Measurements from ENCODE around the gene MDH1B. TPM values are rescaled to one million over a fixed set of nuclear protein-coding genes. Genes with fewer than 3 reads are reported as not detected.

MDH1B gene
- total RNA-seq = 0.29 and 0.53 TPM in 2 replicates

GRCh38 chr2:206765242-206766056 lies at the start of gene MDH1B, which contains the start of gene FASTKD2:
Gene MDH1B (minus strand): TSS chr2:206765328. CDS start chr2:206765271, 57 bp downstream.
Gene FASTKD2 (plus strand): TSS chr2:206765606. CDS start chr2:206766694, 1,088 bp downstream.

DNA sequence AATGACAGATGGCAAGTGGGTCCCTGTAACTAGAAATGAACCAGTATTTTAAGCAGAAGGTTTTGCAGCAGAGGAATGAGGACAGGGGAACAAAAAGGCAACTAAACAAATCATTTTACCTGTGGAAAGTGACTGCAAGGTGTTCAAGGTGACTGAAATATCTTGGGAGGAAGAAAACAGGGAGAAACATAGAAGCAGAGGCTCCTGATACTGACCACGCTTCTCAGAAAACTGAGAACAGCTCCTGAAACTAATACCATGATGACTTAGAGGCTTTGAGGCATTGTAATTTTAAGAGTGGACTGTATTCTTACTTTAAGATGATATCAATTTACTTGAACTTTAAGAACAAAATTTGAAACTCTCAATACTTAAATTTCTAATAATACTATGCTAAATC lies 46.8 kb downstream of the MDH1B start, which contains the start of gene DYTN:
TSS of gene DYTN (minus strand) at position 101 of the 400 bp plus-strand sequence. CDS start 117 bp downstream, outside the sequence.

Other genes starting within 250 kb of the MDH1B start
- gene FAM237A, start 122.8 kb downstream of the MDH1B start, total RNA-seq = not detected in 2 replicates
- not detected in 2 replicates for gene DYTN, start 46.9 kb downstream of the MDH1B start, total RNA-seq
- gene FASTKD2, start 278 bp upstream of the MDH1B start, total RNA-seq = 32.9 and 34.6 TPM in 2 replicates
- gene CPO, start 174.2 kb upstream of the MDH1B start, total RNA-seq = not detected in 2 replicates